A549 (cell line): ENCODE data around the gene NTN1. TPM values are rescaled to one million over a fixed set of nuclear protein-coding genes. Genes with fewer than 3 reads are reported as not detected.

Source experiments
- ATAC-seq, 2 experiments: fragments of 200-7000 bp in 1 of 2; fragments of >200 bp in 1 of 2; cut with Nextera tagmentation in 1 of 2; cut with Tn5 transposase in 1 of 2; 3 replicates each; pipeline versions ENCODE4 v1.8.0 to v1.9.1; 2018 to 2020; ENCODE audit warnings: mild to moderate bottlenecking in 1 of 2, moderate library complexity in 1 of 2
- CTCF ChIA-PET: fragments of 300-600 bp; sonication (Branson Sonifier 250); formaldehyde crosslinking; extraction: SDS; loops from one replicate; lab custom pipeline; 2021; ENCODE audit warnings: antibody characterized with exemption, inconsistent platforms; lab: Yijun Ruan, JAX
- POLR2A ChIA-PET: fragments of 350-600 bp; formaldehyde crosslinking; extraction: SDS; loops from one replicate; lab custom pipeline; 2021; ENCODE audit warnings: antibody characterized with exemption, inconsistent platforms; lab: Yijun Ruan, JAX
- DNase-seq, 2 experiments: peaks; one replicate each; pipeline versions ENCODE4 v3.0.0 to v3.0.0-alpha.2; 2011 to 2016; ENCODE audit warnings: low read depth in 1 of 2, low spot score in 1 of 2
- FAIRE-seq: peaks from 2 replicates; lab custom pipeline; 2011; peaks lifted over from hg19 to GRCh38; lab: Jason Lieb, UNC
- H3K27ac ChIP-seq, 2 experiments: fragments of >200 bp; sonication (Bioruptor Twin); formaldehyde crosslinking; 3 replicates each; pipeline ENCODE4 v1.5.1; 2016 to 2017
- H3K4me1 ChIP-seq: fragments of >200 bp; sonication (Bioruptor Twin); formaldehyde crosslinking; 3 replicates; pipeline ENCODE4 v1.6.1; 2016
- H3K4me2 ChIP-seq: fragments of >200 bp; sonication (Bioruptor Twin); formaldehyde crosslinking; 3 replicates; pipeline ENCODE4 v1.6.1; 2016
- H3K4me3 ChIP-seq: fragments of >200 bp; sonication (Bioruptor Twin); formaldehyde crosslinking; 3 replicates; pipeline ENCODE4 v1.5.1; 2016
- H3K9me3 ChIP-seq: fragments of >200 bp; sonication (Bioruptor Twin); formaldehyde crosslinking; 3 replicates; pipeline ENCODE4 v1.6.1; 2016
- ATOH8 ChIP-seq: fragments of 250-450 bp; sonication (Bioruptor Pico); IDR thresholded peaks from 2 replicates; pipeline ENCODE4 v1.5.0; 2020; ENCODE audit warnings: low read depth, mild to moderate bottlenecking, moderate library complexity
- BHLHE40 ChIP-seq: IDR thresholded peaks from 2 replicates; pipeline ENCODE4 v1.6.1; 2012; ENCODE audit warnings: low read depth, low read length, inconsistent platforms
- CBX8 ChIP-seq: fragments of 200-600 bp; sonication (generic); IDR thresholded peaks from 2 replicates; pipeline ENCODE4 v1.6.1; 2016
- CEBPB ChIP-seq, 2 experiments: fragments of >200 bp in 1 of 2; sonication (Bioruptor Twin) in 1 of 2; formaldehyde crosslinking in 1 of 2; IDR thresholded peaks; 2 replicates each; pipeline ENCODE4 v1.6.1; 2012 to 2016
- CTCF ChIP-seq: fragments of >200 bp; sonication (Bioruptor Twin); formaldehyde crosslinking; IDR thresholded peaks from 3 replicates; pipeline ENCODE4 v1.5.1; 2016
- E2F6 ChIP-seq: IDR thresholded peaks from 2 replicates; pipeline ENCODE4 v1.6.1; 2012; ENCODE audit warnings: low read depth, borderline replicate concordance
- EHF ChIP-seq: fragments of 250-450 bp; sonication (Bioruptor Pico); IDR thresholded peaks from 2 replicates; pipeline ENCODE4 v1.5.0; 2020; ENCODE audit warnings: mild to moderate bottlenecking
- EHMT2 ChIP-seq: fragments of 200-600 bp; sonication (generic); IDR thresholded peaks from 2 replicates; pipeline ENCODE4 v1.6.1; 2016; ENCODE audit warnings: antibody characterized with exemption, low read depth, mild to moderate bottlenecking, moderate library complexity
- HES2 ChIP-seq: fragments of >200 bp; sonication (Bioruptor Twin); formaldehyde crosslinking; IDR thresholded peaks from 2 replicates; pipeline ENCODE4 v1.6.1; 2016
- HOXA7 ChIP-seq: fragments of 250-450 bp; sonication (Bioruptor Pico); IDR thresholded peaks from 2 replicates; pipeline ENCODE4 v1.5.0; 2020; ENCODE audit warnings: mild to moderate bottlenecking, moderate library complexity
- HOXB5 ChIP-seq: fragments of 250-450 bp; sonication (Bioruptor Pico); IDR thresholded peaks from 2 replicates; pipeline ENCODE4 v1.5.0; 2020; ENCODE audit warnings: mild to moderate bottlenecking, moderate library complexity
- JUN ChIP-seq, 2 experiments: fragments of >200 bp; sonication (Bioruptor Twin); formaldehyde crosslinking; IDR thresholded peaks; 2 replicates in 1 of 2; 3 replicates in 1 of 2; pipeline ENCODE4 v1.6.1; 2016 to 2017
- JUNB ChIP-seq: fragments of >200 bp; sonication (Bioruptor Twin); formaldehyde crosslinking; IDR thresholded peaks from 2 replicates; pipeline ENCODE4 v1.6.1; 2016
- KDM5A ChIP-seq: fragments of 200-600 bp; sonication (generic); IDR thresholded peaks from 2 replicates; pipeline ENCODE4 v1.6.1; 2016; ENCODE audit warnings: antibody characterized with exemption, mild to moderate bottlenecking
- MAX ChIP-seq: IDR thresholded peaks from 2 replicates; pipeline ENCODE4 v1.6.1; 2012
- MYC ChIP-seq: IDR thresholded peaks from 2 replicates; pipeline ENCODE4 v1.6.1; 2012; ENCODE audit warnings: mild to moderate bottlenecking, inconsistent platforms, low read length, improper control_type of control experiment, borderline replicate concordance
- NPAS2 ChIP-seq: fragments of 250-450 bp; sonication (Bioruptor Pico); IDR thresholded peaks from 2 replicates; pipeline ENCODE4 v1.8.0; 2022; ENCODE audit warnings: mild to moderate bottlenecking, moderate library complexity, borderline replicate concordance
- PBX3 ChIP-seq: IDR thresholded peaks from 2 replicates; pipeline ENCODE4 v1.6.1; 2012
- POLR2AphosphoS2 ChIP-seq: conservative IDR thresholded peaks from 2 replicates; pipeline ENCODE4 v1.6.1; 2012; ENCODE audit warnings: low read length, improper control_type of control experiment, inconsistent platforms
- SREBF2 ChIP-seq: fragments of 450-650 bp; IDR thresholded peaks from 2 replicates; pipeline ENCODE4 v1.6.1; 2014; ENCODE audit warnings: mild to moderate bottlenecking, moderate library complexity
- TFCP2L1 ChIP-seq: fragments of 250-450 bp; sonication (Bioruptor Pico); IDR thresholded peaks from 2 replicates; pipeline ENCODE4 v1.5.0; 2021; ENCODE audit warnings: mild to moderate bottlenecking
- USF2 ChIP-seq: fragments of 450-650 bp; IDR thresholded peaks from 2 replicates; pipeline ENCODE4 v1.6.1; 2014; ENCODE audit warnings: antibody characterized with exemption
- ZNF302 ChIP-seq: fragments of 250-450 bp; sonication (Bioruptor Pico); IDR thresholded peaks from 2 replicates; pipeline ENCODE4 v1.9.0; 2021; ENCODE audit warnings: inconsistent platforms, mild to moderate bottlenecking, moderate library complexity
- ZSCAN20 ChIP-seq: fragments of 250-450 bp; sonication (Bioruptor Pico); IDR thresholded peaks from 2 replicates; pipeline ENCODE4 v1.8.0; 2022; ENCODE audit warnings: mild to moderate bottlenecking, moderate library complexity
- WGBS: methylation state at CpG from one replicate; pipeline ENCODE4 v1.1.6; 2017; ENCODE audit errors: missing lambda C conversion rate; 5-methylcytosine and 5-hydroxymethylcytosine counted together
- polyA plus RNA-seq, 4 experiments: library from polyadenylated mRNA; depleted of rRNA in 3 of 4; stranded (reverse); fragments of >200 nt; fragmentation: RNase III in 1 of 4; extraction: RNeasy Plus Mini Kit Qiagen cat#74134 plus additional on column Dnase treatment in 1 of 4; gene quantifications; 2 replicates in 3 of 4; 3 replicates in 1 of 4; pipeline ENCODE4 v1.2.3, GENCODE V29; 2011 to 2017

The NTN1 gene
- polyA plus RNA-seq, 2 of the 4 experiments (the other 2 are of a cell fraction): 0.12 to 0.13 TPM

GRCh38 chr17:9124554-9124935 lies 103.2 kb downstream of the NTN1 start:
- Histone ChIP-seq H3K4me2 (no peak overlapping the region), H3K4me3 (no peak overlapping the region), H3K27ac (no peak overlapping the region), H3K4me1 (no peaks in the 10 kb centered on the region), H3K9me3 (no peaks in the 10 kb centered on the region)
- CTCF ChIA-PET: no interaction called here
- TF ChIP-seq POLR2AphosphoS2: no peak
- no peak for TF ChIP-seq CTCF
- TF ChIP-seq HOXA7 (CRISPR knock-in tag): no peak
- DNase-seq: no peak
- FAIRE-seq: no peak
- no peak for ATAC-seq
- POLR2A ChIA-PET: no interaction called here
- 60% methylated on average over 10 of the region's 10 CpGs for WGBS

- Histone ChIP-seq H3K4me1 (no peaks in the 10 kb centered on the region), H3K27ac (no peak overlapping the region), H3K4me2 (no peak overlapping the region), H3K4me3 (no peak overlapping the region), H3K9me3 (no peaks in the 10 kb centered on the region)
- ChIA-PET CTCF (no interaction called here), POLR2A (no interaction called here)
- no peak for FAIRE-seq
- peak; percentile 47 for TF ChIP-seq USF2
- TF ChIP-seq JUNB: no peak
- TF ChIP-seq TFCP2L1 (CRISPR knock-in tag): no peak
- no peak for TF ChIP-seq MYC
- TF ChIP-seq JUN (IDR thresholded peaks at IDR 0.05): no peak
- no peak for TF ChIP-seq PBX3
- TF ChIP-seq BHLHE40: no peak
- no peak for DNase-seq
- ATAC-seq: no peak
- WGBS: 47% methylated on average over 8 of the region's 8 CpGs
These were observed 104.4 kb downstream of the NTN1 start for GRCh38 chr17:9125722-9126121.

GRCh38 chr17:9127340-9127739 lies 106.0 kb downstream of the NTN1 start:
- no peak for DNase-seq
- WGBS: 53% methylated on average over 7 of the region's 7 CpGs
- Histone ChIP-seq H3K4me2 (no peak overlapping the region), H3K4me3 (no peak overlapping the region)
- POLR2A ChIA-PET: interaction anchor here (0.8 kb wide), 1 partner anchor 12 kb away, joined by 3 read pairs; no protein-coding TSS in a partner anchor
- no peak for TF ChIP-seq ATOH8 (CRISPR knock-in tag)
- TF ChIP-seq E2F6: no peak
- no peak for TF ChIP-seq NPAS2
- TF ChIP-seq USF2: no peak
- no peak for TF ChIP-seq ZNF302 (CRISPR knock-in tag)
- no peak for TF ChIP-seq CTCF
- TF ChIP-seq JUNB: no peak
- TF ChIP-seq CBX8: no peak
- TF ChIP-seq HOXB5 (CRISPR knock-in tag): no peak
- no peak for TF ChIP-seq EHF (CRISPR knock-in tag)
- TF ChIP-seq ZSCAN20 (CRISPR knock-in tag): no peak
- TF ChIP-seq SREBF2: no peak
- TF ChIP-seq MAX: no peak
- no peak for TF ChIP-seq CEBPB (IDR thresholded peaks at IDR 0.05)
- TF ChIP-seq MYC: no peak
- no peak for TF ChIP-seq HES2
- TF ChIP-seq KDM5A: no peak
- no peak for TF ChIP-seq EHMT2
- TF ChIP-seq, all 56 proteins: peak for 0
- no peak overlapping the region for H3K27ac ChIP-seq
- CTCF ChIA-PET: interaction anchor here (2.2 kb wide), 1 partner anchor 13 kb away, joined by 8 read pairs; no protein-coding TSS in a partner anchor
- ATAC-seq (no peak), FAIRE-seq (no peak)
- H3K9me3 ChIP-seq: no peaks in the 10 kb centered on the region
- H3K4me1 ChIP-seq: no peaks in the 10 kb centered on the region
